ENCODE measurements around the gene NUP85.
"Not testable (repeated sequence)": the region's sequence is repeated elsewhere in the genome, so short reads cannot be mapped to it uniquely, and the experiment has no call there.

Gene NUP85

GRCh38 chr17:75250009-75250471 is 44.6 kb downstream of the NUP85 start:
- Histone ChIP-seq H3K9ac (peak overlapping the region; percentile 51 to 69 (median 61)), H3K27ac (peak overlapping the region; percentile 37 to 79 (median 73)), H3K27me3 (no peaks in the 10 kb centered on the region), H3K9me3 (replicated peaks in 1 of 11) (no peaks in the 10 kb centered on the region), H3K36me3 (peaks cover 26 to 37% (median 30%) of the 10 kb centered on the region in 11 experiments), H3K4me1 (peaks cover 56 to 77% (median 66%) of the 10 kb centered on the region in 10 experiments), H3K4me2 (peak overlapping the region; percentile 71 to 96 (median 88)), H4K20me1 (peaks cover 5 to 81% (median 24%) of the 10 kb centered on the region in 11 experiments; a peak in 13 of 22 replicates), H3K4me3 (peak overlapping the region in 7 of 10 experiments; percentile 31 to 50 (median 37); a peak in 10 of 20 replicates)
- peak in 1 of 11 experiments; percentile 30; a peak in 1 of 22 replicates for TF ChIP-seq Cebpa-rat (IDR thresholded peaks at IDR 0.05)

- peaks cover 7 to 16% (median 13%) of the 10 kb centered on the region in 11 experiments; a peak in 16 of 22 replicates for H3K36me3 ChIP-seq
- H3K9me3 ChIP-seq (replicated peaks in 1 of 11), result no peaks in the 10 kb centered on the region
- peak overlapping the region in 7 of 11 experiments; percentile 7 to 69 (median 41); a peak in 7 of 22 replicates for H3K9ac ChIP-seq
- no peaks in the 10 kb centered on the region for H3K27me3 ChIP-seq
- H4K20me1 ChIP-seq, result peaks cover 5 to 67% (median 24%) of the 10 kb centered on the region in 11 experiments; a peak in 14 of 22 replicates
- no peak overlapping the region for H3K4me3 ChIP-seq
- peak overlapping the region in 10 of 11 experiments; percentile 20 to 79 (median 74); a peak in 19 of 22 replicates for H3K27ac ChIP-seq
- no peak for TF ChIP-seq Cebpa-rat (IDR thresholded peaks at IDR 0.05)
- peak overlapping the region; percentile 71 to 96 (median 88) for H3K4me2 ChIP-seq
- peaks cover 38 to 58% (median 48%) of the 10 kb centered on the region in 10 experiments for H3K4me1 ChIP-seq
Measured at GRCh38 chr17:75252039-75252816, 46.7 kb downstream of the NUP85 start.

GRCh38 chr17:75255954-75256698 is 50.6 kb downstream of the NUP85 start:
- not testable (repeated sequence) for H3K4me3 ChIP-seq; H3K4me2 ChIP-seq; H3K9me3 ChIP-seq (replicated peaks in 1 of 11); H3K27me3 ChIP-seq; H3K9ac ChIP-seq; H3K27ac ChIP-seq
- Histone ChIP-seq H3K4me1 (peaks cover 27 to 47% (median 35%) of the 10 kb centered on the region in 10 experiments), H4K20me1 (peaks cover 5 to 63% (median 19%) of the 10 kb centered on the region in 11 experiments; a peak in 13 of 22 replicates), H3K36me3 (peaks cover 0 to 13% (median 3%) of the 10 kb centered on the region in 11 experiments; a peak in 7 of 22 replicates)

GRCh38 chr17:75257228-75257627 is 51.7 kb downstream of the NUP85 start:
- H3K9me3 ChIP-seq (replicated peaks in 1 of 11); H3K4me3 ChIP-seq; H3K27ac ChIP-seq; H3K4me2 ChIP-seq; H3K9ac ChIP-seq; H3K27me3 ChIP-seq: not testable (repeated sequence)
- Histone ChIP-seq H3K36me3 (peaks cover 0 to 13% (median 2%) of the 10 kb centered on the region in 11 experiments; a peak in 7 of 22 replicates), H4K20me1 (peaks cover 1 to 52% (median 9%) of the 10 kb centered on the region in 11 experiments; a peak in 12 of 22 replicates), H3K4me1 (peaks cover 16 to 36% (median 24%) of the 10 kb centered on the region in 10 experiments)

- Histone ChIP-seq H3K36me3 (peaks cover 25 to 43% (median 31%) of the 10 kb centered on the region in 11 experiments), H3K4me2 (peak overlapping the region; percentile 82 to 99 (median 94)), H3K27ac (peak overlapping the region; percentile 94 to 99 (median 97)), H3K4me3 (peak overlapping the region; percentile 85 to 98 (median 88)), H3K27me3 (no peaks in the 10 kb centered on the region), H4K20me1 (peaks cover 0 to 31% (median 13%) of the 10 kb centered on the region in 11 experiments; a peak in 9 of 22 replicates), H3K9me3 (replicated peaks in 1 of 11) (no peaks in the 10 kb centered on the region), H3K9ac (peak overlapping the region; percentile 95 to 99 (median 99)), H3K4me1 (peaks cover 27 to 50% (median 35%) of the 10 kb centered on the region in 10 experiments)
- TF ChIP-seq Cebpa-rat (IDR thresholded peaks at IDR 0.05), result no peak
Measured at GRCh38 chr17:75260641-75261335, 55.3 kb downstream of the NUP85 start.

- Histone ChIP-seq H3K4me3 (peak within 1 kb of the TSS; percentile 85 to 98 (median 88)), H3K4me1 (peaks cover 27 to 57% (median 37%) of the 10 kb centered on the region in 10 experiments), H3K27me3 (no peaks in the 10 kb centered on the region), H3K9me3 (replicated peaks in 1 of 11) (no peaks in the 10 kb centered on the region), H3K4me2 (peak within 1 kb of the TSS; percentile 82 to 99 (median 97)), H4K20me1 (peaks cover 0 to 33% (median 17%) of the 10 kb centered on the region in 11 experiments; a peak in 10 of 22 replicates), H3K9ac (peak within 1 kb of the TSS; percentile 95 to 99 (median 99)), H3K36me3 (peaks cover 33 to 51% (median 38%) of the 10 kb centered on the region in 11 experiments), H3K27ac (peak within 1 kb of the TSS; percentile 94 to 99 (median 97))
- no peak for TF ChIP-seq Cebpa-rat (IDR thresholded peaks at IDR 0.05)
Measured at GRCh38 chr17:75261336-75262111, 56.0 kb downstream of the NUP85 start, which contains the start of the genes GGA3 and MRPS7. TSS of gene GGA3 (minus strand) at chr17:75261606. CDS start at chr17:75261587, 19 bp downstream. TSS of gene MRPS7 (plus strand) at chr17:75261879. CDS start at chr17:75261901, 22 bp downstream.

- H3K9me3 ChIP-seq (replicated peaks in 1 of 11), result no peaks in the 10 kb centered on the region
- peak overlapping the region; percentile 95 to 99 (median 99) for H3K9ac ChIP-seq
- H3K27ac ChIP-seq, result peak overlapping the region; percentile 94 to 99 (median 97)
- no peaks in the 10 kb centered on the region for H3K27me3 ChIP-seq
- peak overlapping the region; percentile 82 to 98 (median 95) for H3K4me2 ChIP-seq
- peak overlapping the region; percentile 85 to 98 (median 88) for H3K4me3 ChIP-seq
- peaks cover 27 to 63% (median 43%) of the 10 kb centered on the region in 10 experiments for H3K4me1 ChIP-seq
- no peak for TF ChIP-seq Cebpa-rat (IDR thresholded peaks at IDR 0.05)
- H4K20me1 ChIP-seq, result peaks cover 0 to 39% (median 19%) of the 10 kb centered on the region in 11 experiments; a peak in 10 of 22 replicates
- peaks cover 33 to 57% (median 44%) of the 10 kb centered on the region in 11 experiments for H3K36me3 ChIP-seq
Measured at GRCh38 chr17:75262112-75262606, 56.7 kb downstream of the NUP85 start.
